Neural cell (in vitro differentiated cells): ENCODE results near the gene SERINC5.

Source experiments
- EP300 ChIP-seq: fragments of 450-650 bp; conservative IDR thresholded peaks from 2 replicates; pipeline ENCODE4 v1.6.1; 2014; ENCODE audit warnings: antibody characterized with exemption, mild to moderate bottlenecking, moderate library complexity; ENCODE audit not compliant: poor library complexity, severe bottlenecking
- EZH2 ChIP-seq: fragments of 200-600, 300-800 bp; shearing (Covaris generic), sonication (generic); IDR thresholded peaks from 2 replicates; pipeline ENCODE4 v1.6.1; 2014; ENCODE audit warnings: antibody characterized with exemption, low read length, borderline replicate concordance, mild to moderate bottlenecking; ENCODE audit not compliant: insufficient read depth, poor library complexity, severe bottlenecking
- POLR2AphosphoS5 ChIP-seq: IDR thresholded peaks from 2 replicates; pipeline ENCODE4 v1.6.1; 2012
- RAD21 ChIP-seq: fragments of 450-650 bp; conservative IDR thresholded peaks from 2 replicates; pipeline ENCODE4 v1.6.1; 2014; ENCODE audit warnings: antibody characterized with exemption, mild to moderate bottlenecking, moderate library complexity
- REST ChIP-seq: IDR thresholded peaks from 2 replicates; pipeline ENCODE4 v1.6.1; 2012; ENCODE audit warnings: borderline replicate concordance
- SMC3 ChIP-seq: fragments of 450-650 bp; conservative IDR thresholded peaks from 2 replicates; pipeline ENCODE4 v1.6.1; 2014; ENCODE audit warnings: antibody characterized with exemption, mild to moderate bottlenecking, moderate library complexity; ENCODE audit not compliant: poor library complexity
- TAF1 ChIP-seq: IDR thresholded peaks from 2 replicates; pipeline ENCODE4 v1.6.1; 2012; ENCODE audit warnings: low read depth
- TF ChIP-seq, protein P1 (sequence below): fragments of 450-650 bp; IDR thresholded peaks from 2 replicates; pipeline ENCODE4 v1.5.1; 2014; ENCODE audit warnings: antibody characterized with exemption, mild to moderate bottlenecking, moderate library complexity; ENCODE audit not compliant: poor library complexity, severe bottlenecking

DNA sequence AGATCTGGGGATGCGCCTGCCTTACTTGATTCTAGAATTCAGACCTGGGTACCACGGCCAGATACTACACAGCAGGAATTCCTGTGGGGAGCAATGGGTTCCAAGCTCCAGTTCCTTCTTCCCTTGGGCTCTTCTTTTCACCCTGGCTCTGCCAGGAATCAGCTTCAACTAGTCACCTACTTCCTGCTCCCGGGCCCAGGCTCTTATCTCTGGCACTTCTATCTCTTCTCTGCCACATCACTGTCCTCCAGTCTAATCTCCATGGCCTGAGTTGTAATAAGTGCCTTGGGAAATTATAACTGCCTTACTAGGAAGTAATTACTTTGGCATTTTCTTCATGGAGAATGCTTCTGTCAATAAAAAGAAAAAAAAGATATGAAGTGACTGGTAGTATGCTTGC, 26.2 kb upstream of the SERINC5 start:
- TF ChIP-seq, protein P1, sequence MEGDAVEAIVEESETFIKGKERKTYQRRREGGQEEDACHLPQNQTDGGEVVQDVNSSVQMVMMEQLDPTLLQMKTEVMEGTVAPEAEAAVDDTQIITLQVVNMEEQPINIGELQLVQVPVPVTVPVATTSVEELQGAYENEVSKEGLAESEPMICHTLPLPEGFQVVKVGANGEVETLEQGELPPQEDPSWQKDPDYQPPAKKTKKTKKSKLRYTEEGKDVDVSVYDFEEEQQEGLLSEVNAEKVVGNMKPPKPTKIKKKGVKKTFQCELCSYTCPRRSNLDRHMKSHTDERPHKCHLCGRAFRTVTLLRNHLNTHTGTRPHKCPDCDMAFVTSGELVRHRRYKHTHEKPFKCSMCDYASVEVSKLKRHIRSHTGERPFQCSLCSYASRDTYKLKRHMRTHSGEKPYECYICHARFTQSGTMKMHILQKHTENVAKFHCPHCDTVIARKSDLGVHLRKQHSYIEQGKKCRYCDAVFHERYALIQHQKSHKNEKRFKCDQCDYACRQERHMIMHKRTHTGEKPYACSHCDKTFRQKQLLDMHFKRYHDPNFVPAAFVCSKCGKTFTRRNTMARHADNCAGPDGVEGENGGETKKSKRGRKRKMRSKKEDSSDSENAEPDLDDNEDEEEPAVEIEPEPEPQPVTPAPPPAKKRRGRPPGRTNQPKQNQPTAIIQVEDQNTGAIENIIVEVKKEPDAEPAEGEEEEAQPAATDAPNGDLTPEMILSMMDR: no peak
- TF ChIP-seq REST: no peak
- TF ChIP-seq TAF1: no peak
- TF ChIP-seq POLR2AphosphoS5: no peak
- no peak for TF ChIP-seq RAD21
- TF ChIP-seq EZH2: no peak
- no peak for TF ChIP-seq SMC3
- no peak for TF ChIP-seq EP300
